Upper lobe of left lung (tissue), 6 donors: ENCODE data around the gene CHMP4A. TPM values are rescaled to one million over a fixed set of nuclear protein-coding genes. Genes with fewer than 3 reads are reported as not detected.

ENCODE experiments used
- ATAC-seq, 2 donors: fragments of 200-7000 bp; cut with Tn5 transposase; one replicate each; pipeline ENCODE4 v1.9.1; 2022; ENCODE audit warnings: mild to moderate bottlenecking in 2 of 2, moderate library complexity in 2 of 2; ENCODE audit not compliant: low FRiP score in 2 of 2
- DNase-seq, 2 donors: peaks; one replicate each; pipeline ENCODE4 v3.0.0-alpha.2; 2019 to 2020
- H3K27ac ChIP-seq, 4 donors: fragments of 200-600 bp; sonication (generic); one replicate each; pipeline ENCODE4 v1.5.1; 2016 to 2019
- H3K27me3 ChIP-seq, 4 donors: fragments of 200-600 bp; sonication (generic); one replicate each; pipeline ENCODE4 v1.5.1; 2017 to 2019
- H3K36me3 ChIP-seq, 4 donors: fragments of 200-600 bp; sonication (generic); one replicate each; pipeline ENCODE4 v1.5.1; 2016 to 2019
- H3K4me1 ChIP-seq, 4 donors: fragments of 200-600 bp; sonication (generic); one replicate each; pipeline ENCODE4 v1.5.1; 2018 to 2019
- H3K4me3 ChIP-seq, 4 donors: fragments of 200-600 bp; sonication (generic); one replicate each; pipeline ENCODE4 v1.5.1; 2017 to 2019; ENCODE audit warnings: mild to moderate bottlenecking in 2 of 4, moderate library complexity in 1 of 4
- H3K9me3 ChIP-seq, 4 donors: fragments of 200-600 bp; sonication (generic); one replicate each; pipeline ENCODE4 v1.5.1; 2018 to 2019
- EP300 ChIP-seq, 4 donors: sonication (generic); formaldehyde crosslinking; IDR thresholded peaks; one replicate each; pipeline ENCODE4 v1.5.1; 2017; ENCODE audit warnings: antibody characterized with exemption in 4 of 4, control low read depth in 2 of 4
- POLR2A ChIP-seq, 4 donors: fragments of 450-650 bp; IDR thresholded peaks; one replicate each; pipeline ENCODE4 v1.5.1; 2016 to 2017; ENCODE audit warnings: antibody characterized with exemption in 4 of 4, mild to moderate bottlenecking in 2 of 4
- POLR2AphosphoS5 ChIP-seq, 2 donors: sonication (generic); formaldehyde crosslinking; IDR thresholded peaks; one replicate each; pipeline ENCODE4 v1.5.1; 2017; ENCODE audit warnings: antibody characterized with exemption in 2 of 2
- WGBS, 2 donors: methylation state at CpG; one replicate each; pipeline ENCODE4 v1.1.5; 2017 to 2018; 5-methylcytosine and 5-hydroxymethylcytosine counted together
- total RNA-seq, 6 donors: library from RNA; depleted of rRNA in 4 of 6; stranded (reverse); fragments of >200 nt in 4 of 6; gene quantifications; one replicate each; pipeline versions ENCODE4 v1.1.0 to v1.2.1, GENCODE V29; 2016 to 2021
- TF ChIP-seq, protein P1 (sequence below), 6 experiments: fragments of 450-650 bp in 4 of 6; fragments of 200-600 bp in 2 of 6; sonication (generic) in 2 of 6; IDR thresholded peaks; one replicate each; pipeline ENCODE4 v1.5.1; 2016 to 2019; ENCODE audit warnings: antibody characterized with exemption in 6 of 6
- donor health status: DM: no; HTN: no; CAD: no; lungs with moderate emphysema.
- donor health status: DM: no; HTN: yes; CAD: no; lungs with severe emphysema.

Gene CHMP4A
- total RNA-seq, 6 donors from 2014 or later, result 39.9 to 112 (median 61.5) TPM

DNA sequence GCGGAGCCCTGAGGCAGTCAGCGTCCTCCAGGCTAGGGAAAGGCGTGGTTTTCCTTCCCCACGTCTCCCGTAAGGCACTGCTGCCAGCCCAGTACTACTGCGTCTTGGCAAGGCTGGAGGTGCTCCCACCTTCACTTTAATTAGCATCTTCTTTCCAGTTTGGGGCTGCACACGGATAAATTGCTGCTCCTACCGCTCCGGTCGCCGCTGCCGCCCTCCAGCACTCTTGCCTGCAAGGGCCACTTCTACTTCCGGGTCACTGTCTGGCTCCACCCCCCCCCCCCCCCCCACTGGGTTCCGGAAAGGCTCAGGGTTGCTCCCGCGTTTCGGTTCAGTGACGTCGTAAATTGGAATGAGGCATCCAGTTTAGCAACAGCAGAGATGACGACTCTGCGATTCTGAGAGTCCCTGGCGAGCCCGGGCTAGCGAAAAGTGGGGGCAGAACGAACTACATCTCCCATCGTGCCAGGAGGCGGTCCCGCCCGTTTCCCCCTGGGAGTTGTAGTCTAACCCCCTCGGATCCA lies 18.9 kb upstream of the CHMP4A start, which contains the start of gene NEDD8:
Gene NEDD8 (minus strand): TSS at position 247 of the 524 bp plus-strand sequence. CDS start 100 bp downstream, at position 147.
- WGBS, 2 donors, result 0 to 1% methylated on average over 14 to 29 of the region's 30 CpGs
- peak; percentile 94 to 95 for ATAC-seq
- no peaks in the 10 kb centered on the region for H3K27me3 ChIP-seq

DNA sequence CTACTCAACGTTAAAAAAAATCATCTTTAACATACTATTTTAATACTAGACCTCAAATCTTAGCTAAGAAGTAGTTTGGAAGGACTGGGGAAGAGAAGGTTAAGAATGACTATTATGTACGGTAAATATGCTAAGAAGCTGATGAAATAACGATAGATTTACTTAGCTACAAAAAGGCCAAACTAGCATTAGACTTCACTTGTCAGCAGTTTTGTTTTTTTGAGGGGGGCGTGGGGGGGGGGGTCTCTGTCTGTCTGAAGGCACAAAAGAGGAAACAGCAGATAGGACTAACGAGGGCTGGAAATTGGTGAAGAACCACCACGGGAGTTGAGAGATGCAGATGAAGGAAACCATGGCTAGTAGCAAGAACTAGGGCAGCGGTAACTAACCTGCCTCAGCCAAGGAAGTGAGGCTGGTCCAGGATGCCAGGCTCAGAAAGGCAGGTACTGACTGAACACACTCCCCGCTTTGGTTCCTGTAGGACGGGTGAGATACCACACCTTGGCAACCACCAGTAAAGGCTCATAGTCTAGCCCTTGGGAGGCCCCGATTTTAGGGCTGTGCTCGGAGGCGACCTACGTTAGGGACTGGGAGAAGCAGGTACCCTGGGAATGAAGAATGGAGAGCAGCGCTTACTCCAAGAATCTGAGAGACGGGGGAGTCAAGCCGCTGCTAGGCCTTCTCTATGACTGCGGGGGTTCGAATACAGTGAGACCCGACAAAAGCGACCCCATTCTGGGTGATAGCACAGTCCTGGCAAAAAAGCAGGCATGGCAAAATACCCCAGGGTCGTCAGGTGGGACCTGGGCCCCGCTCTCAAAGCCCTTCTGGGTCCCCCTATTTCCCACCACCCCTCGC lies 18.2 kb upstream of the CHMP4A start:
- 11 to 13% methylated on average over 23 of the region's 23 CpGs for WGBS, 2 donors
- ATAC-seq, result peak in 1 of 2 donors; percentile 15
- TF ChIP-seq POLR2A (IDR thresholded peaks at IDR 0.05) (no peak), POLR2AphosphoS5 (IDR thresholded peaks at IDR 0.05) (no peak), EP300 (IDR thresholded peaks at IDR 0.05) (no peak)
- TF ChIP-seq, protein P1, sequence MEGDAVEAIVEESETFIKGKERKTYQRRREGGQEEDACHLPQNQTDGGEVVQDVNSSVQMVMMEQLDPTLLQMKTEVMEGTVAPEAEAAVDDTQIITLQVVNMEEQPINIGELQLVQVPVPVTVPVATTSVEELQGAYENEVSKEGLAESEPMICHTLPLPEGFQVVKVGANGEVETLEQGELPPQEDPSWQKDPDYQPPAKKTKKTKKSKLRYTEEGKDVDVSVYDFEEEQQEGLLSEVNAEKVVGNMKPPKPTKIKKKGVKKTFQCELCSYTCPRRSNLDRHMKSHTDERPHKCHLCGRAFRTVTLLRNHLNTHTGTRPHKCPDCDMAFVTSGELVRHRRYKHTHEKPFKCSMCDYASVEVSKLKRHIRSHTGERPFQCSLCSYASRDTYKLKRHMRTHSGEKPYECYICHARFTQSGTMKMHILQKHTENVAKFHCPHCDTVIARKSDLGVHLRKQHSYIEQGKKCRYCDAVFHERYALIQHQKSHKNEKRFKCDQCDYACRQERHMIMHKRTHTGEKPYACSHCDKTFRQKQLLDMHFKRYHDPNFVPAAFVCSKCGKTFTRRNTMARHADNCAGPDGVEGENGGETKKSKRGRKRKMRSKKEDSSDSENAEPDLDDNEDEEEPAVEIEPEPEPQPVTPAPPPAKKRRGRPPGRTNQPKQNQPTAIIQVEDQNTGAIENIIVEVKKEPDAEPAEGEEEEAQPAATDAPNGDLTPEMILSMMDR (IDR thresholded peaks at IDR 0.05), result no peak

More for the DNA sequence above, 18.9 kb upstream of the CHMP4A start, which contains the start of gene NEDD8:
- Histone ChIP-seq H3K9me3 (no peaks in the 10 kb centered on the region), H3K4me1 (peaks cover 22 to 49% (median 29%) of the 10 kb centered on the region in 4 donors), H3K27ac (peak within 1 kb of the TSS; percentile 88 to 92 (median 91)), H3K36me3 (peaks cover 6 to 40% (median 21%) of the 10 kb centered on the region in 4 donors), H3K4me3 (peak within 1 kb of the TSS; percentile 71 to 90 (median 79))
- DNase-seq, result peak; percentile 89 to 93
- TF ChIP-seq POLR2AphosphoS5 (IDR thresholded peaks at IDR 0.05) (peak; percentile 57 to 87), POLR2A (IDR thresholded peaks at IDR 0.05) (peak; percentile 18 to 74 (median 44)), EP300 (IDR thresholded peaks at IDR 0.05) (no peak)
- TF ChIP-seq, protein P1 (IDR thresholded peaks at IDR 0.05), result peak in 2 of 6 experiments; percentile 6 to 7

DNA sequence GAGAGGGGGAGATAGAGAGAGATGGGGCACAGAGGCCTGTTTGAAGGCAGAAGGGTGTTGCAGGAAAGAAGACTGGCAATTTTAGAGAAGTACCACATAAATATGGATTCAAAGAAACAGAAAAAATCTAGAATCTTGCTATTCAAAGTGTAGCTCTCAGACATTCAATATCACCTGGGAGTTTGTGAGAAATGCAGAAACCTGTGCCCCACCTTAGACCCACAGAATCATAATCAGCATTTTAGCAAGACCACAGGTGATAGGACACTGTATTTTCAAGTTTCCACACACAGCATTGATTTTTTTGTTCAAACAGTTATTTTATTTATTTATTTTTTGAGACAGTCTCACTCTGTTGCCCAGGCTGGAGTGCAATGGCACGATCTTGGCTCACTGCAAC lies 15.6 kb upstream of the CHMP4A start:
- Histone ChIP-seq H3K4me1 (peaks cover 21 to 37% (median 22%) of the 10 kb centered on the region in 4 donors), H3K27ac (no peak overlapping the region), H3K9me3 (no peaks in the 10 kb centered on the region), H3K36me3 (peaks cover 0 to 21% (median 3%) of the 10 kb centered on the region in 4 donors), H3K4me3 (no peak overlapping the region), H3K27me3 (no peaks in the 10 kb centered on the region)
- TF ChIP-seq POLR2A (IDR thresholded peaks at IDR 0.05), result no peak
- TF ChIP-seq EP300 (IDR thresholded peaks at IDR 0.05), result no peak
- no peak for TF ChIP-seq POLR2AphosphoS5 (IDR thresholded peaks at IDR 0.05)
- TF ChIP-seq, protein P1 (IDR thresholded peaks at IDR 0.05), result no peak
- DNase-seq (no peak), ATAC-seq (no peak)
- WGBS, 2 donors, result 0 to 78% methylated on average over 1 of the region's 1 CpG

More for the DNA sequence above, 18.2 kb upstream of the CHMP4A start:
- H3K27me3 ChIP-seq, result no peaks in the 10 kb centered on the region
- H3K27ac ChIP-seq, result peak overlapping the region; percentile 88 to 92 (median 91)
- H3K4me1 ChIP-seq, result peaks cover 23 to 49% (median 29%) of the 10 kb centered on the region in 4 donors
- no peak for DNase-seq
- peaks cover 3 to 34% (median 15%) of the 10 kb centered on the region in 4 donors for H3K36me3 ChIP-seq
- H3K9me3 ChIP-seq, result no peaks in the 10 kb centered on the region
- peak overlapping the region; percentile 71 to 90 (median 79) for H3K4me3 ChIP-seq

DNA sequence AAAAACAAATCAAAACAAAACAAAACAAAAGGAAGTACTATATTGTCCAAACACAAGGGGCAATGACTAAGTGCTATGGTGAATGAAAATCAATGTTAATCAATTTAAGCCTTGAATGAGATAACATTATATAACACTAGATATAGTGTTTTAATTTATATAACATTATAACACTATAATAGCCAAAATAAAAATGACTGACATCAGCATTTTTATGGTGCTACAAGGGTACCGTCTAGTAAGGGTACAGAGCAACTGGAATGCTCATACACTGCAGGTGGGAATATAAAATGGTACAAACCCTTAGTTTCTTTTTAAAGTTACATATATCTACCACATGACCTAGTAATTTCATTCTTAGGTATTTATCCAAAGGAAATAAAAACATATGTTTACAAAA lies 13.2 kb upstream of the CHMP4A start:
- no peak overlapping the region for H3K27ac ChIP-seq
- peaks cover 0 to 21% (median 3%) of the 10 kb centered on the region in 4 donors for H3K36me3 ChIP-seq
- no peaks in the 10 kb centered on the region for H3K27me3 ChIP-seq
- H3K4me1 ChIP-seq, result peaks cover 10 to 24% (median 12%) of the 10 kb centered on the region in 4 donors
- 86 to 91% methylated on average over 1 of the region's 1 CpG for WGBS, 2 donors
- DNase-seq, result no peak
- ATAC-seq, result no peak
- no peaks in the 10 kb centered on the region for H3K9me3 ChIP-seq
- TF ChIP-seq POLR2A (IDR thresholded peaks at IDR 0.05), result no peak
- TF ChIP-seq, protein P1 (IDR thresholded peaks at IDR 0.05), result no peak
- no peak for TF ChIP-seq EP300 (IDR thresholded peaks at IDR 0.05)
- TF ChIP-seq POLR2AphosphoS5 (IDR thresholded peaks at IDR 0.05), result no peak
- no peak overlapping the region for H3K4me3 ChIP-seq
